SHP77 (cell line): ENCODE data around the gene ENOX1.

Experiments used
- DNase-seq, 2 experiments: peaks; one replicate each; lab custom pipeline; 2025; lab: John Stamatoyannopoulos, UW

Gene ENOX1

DNA sequence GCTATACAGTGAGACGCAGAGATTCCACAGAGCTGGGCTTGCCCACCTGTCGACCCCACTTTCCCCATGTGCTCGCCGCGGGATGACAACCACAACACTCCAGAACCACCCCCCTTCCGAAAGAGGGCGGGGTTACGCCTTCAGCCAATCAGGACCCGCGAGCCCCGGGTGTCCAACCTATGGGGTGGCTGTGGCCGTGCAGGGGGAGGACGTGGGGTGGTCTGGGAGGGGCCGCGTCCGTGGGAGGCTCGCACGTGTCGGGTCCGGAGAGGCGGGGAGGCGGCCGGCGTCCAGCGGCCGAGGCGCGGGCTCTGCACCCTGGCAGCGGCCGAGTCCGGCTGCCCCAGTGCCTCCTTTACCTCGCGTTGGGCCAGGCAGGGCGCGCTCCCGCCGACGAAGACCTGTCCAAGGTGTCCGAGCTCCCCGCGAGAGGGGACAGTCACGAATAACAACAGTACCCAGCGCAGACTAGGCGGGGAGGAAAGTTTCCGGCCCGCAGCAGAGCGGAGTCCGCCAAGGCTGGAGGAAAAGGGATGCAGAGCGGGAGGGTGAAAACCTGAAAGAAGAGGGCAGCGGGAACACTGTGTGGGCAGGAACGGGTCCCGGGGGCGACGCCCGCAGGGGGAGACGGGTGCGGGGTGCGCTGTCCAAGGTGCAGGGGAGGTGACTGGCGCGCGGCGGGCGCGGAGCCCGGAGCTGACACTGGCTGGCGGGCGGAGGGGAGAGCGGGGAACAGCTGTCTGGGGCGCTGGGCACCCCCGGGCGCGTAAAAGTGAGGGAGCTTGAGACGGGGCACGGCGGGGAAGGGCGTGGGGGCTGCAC lies 911 bp downstream of the ENOX1 start:
- DNase-seq: no peak

- no peak for DNase-seq
These were observed 1.5 kb downstream of the ENOX1 start for GRCh38 chr13:43785261-43785649.

GRCh38 chr13:43784496-43784895 lies 2.3 kb downstream of the ENOX1 start:
- no peak for DNase-seq

DNA sequence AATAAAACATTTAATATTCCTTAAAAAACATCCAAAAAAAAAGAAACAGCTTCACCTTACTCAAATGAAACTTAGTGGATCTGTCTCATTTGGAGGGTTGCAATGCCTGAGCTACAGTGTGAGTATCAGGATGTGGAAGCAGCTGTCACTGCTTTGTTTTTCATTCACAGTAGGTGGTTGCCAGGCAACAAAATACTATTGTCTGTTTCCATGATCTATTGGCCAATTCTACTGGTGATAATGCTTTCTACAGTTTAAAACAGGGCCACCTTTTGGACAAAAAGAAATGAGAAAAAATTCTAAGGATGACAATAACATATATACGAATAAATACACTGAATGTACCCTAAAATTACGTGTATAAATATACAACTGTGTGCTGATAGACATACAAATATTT lies 3.0 kb downstream of the ENOX1 start:
- no peak for DNase-seq

GRCh38 chr13:43782686-43783085 lies 4.1 kb downstream of the ENOX1 start:
- no peak for DNase-seq

GRCh38 chr13:43780666-43781065 lies 6.1 kb downstream of the ENOX1 start:
- no peak for DNase-seq

DNA sequence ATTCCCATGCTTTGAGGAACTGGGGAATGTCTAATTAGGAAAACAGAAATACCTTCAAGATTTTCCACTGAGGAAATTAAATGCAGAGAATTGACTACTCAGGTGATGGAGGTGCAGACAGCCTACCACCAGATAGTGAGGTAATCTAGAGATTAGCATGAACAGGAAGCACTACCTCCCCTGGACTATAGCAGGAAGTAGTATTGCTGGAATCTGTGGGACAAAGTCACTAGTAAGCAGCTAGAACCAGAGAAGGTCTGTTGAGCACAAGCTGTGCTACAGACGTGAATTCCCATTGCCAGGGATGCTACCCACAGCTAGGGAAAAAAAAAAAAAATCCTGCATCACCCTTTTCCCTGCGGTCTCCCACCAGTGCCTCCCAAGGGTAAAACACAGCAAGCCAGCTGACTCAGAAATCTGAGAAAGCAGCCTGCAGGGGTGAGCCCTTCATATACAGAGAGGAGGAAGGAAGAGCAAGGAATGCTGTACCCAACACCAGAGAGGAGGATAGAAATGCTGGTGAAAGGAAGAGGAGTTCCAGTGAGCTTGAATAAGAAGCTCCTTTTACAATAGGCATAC lies 10.2 kb downstream of the ENOX1 start:
- no peak for DNase-seq

- no peak for DNase-seq
These were observed 10.8 kb downstream of the ENOX1 start for GRCh38 chr13:43776006-43776405.

- DNase-seq: no peak
These were observed 13.2 kb downstream of the ENOX1 start for GRCh38 chr13:43773602-43774001.

DNA sequence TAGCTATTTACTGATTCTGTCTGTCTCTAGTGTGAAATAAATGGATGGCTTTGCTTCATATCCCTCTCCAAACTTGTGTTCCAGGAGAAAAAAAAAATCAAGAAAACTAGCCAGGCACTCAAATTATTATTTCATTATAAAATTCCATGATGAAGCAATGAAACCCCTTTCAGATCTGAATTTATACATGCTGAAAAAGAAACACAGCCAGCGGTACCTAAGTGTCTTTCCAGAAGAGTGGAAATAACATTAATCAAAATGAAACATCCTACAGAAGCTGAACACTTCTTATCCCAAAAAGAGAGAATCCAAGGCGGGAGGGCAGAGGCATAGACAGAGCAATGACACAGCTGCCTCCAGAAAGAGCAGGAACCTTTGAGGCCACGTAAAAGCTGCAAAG lies 15.9 kb downstream of the ENOX1 start:
- DNase-seq: no peak

- DNase-seq: no peak
These were observed 17.2 kb downstream of the ENOX1 start for GRCh38 chr13:43769529-43769928.

GRCh38 chr13:43767341-43767931 lies 19.3 kb downstream of the ENOX1 start:
- no peak for DNase-seq

DNA sequence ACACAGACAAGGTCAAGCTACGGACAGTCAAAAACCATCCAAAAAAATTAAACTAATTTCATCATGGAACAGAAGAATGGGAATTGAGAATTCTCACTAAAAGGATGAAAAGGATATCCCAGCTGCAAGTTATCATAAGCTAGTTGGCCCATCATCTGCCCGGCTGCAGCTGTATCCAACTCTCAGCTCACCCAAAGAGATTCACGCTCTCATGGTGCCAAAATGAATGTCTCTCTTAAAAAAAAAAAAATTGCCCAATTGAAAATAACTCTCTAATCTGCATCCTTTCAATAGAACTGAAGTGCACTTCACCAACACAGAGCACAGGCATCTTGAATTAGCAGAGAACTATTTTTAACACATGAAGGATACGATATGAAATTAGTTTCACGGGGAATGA lies 20.0 kb downstream of the ENOX1 start:
- DNase-seq: no peak

- no peak for DNase-seq
These were observed 22.4 kb downstream of the ENOX1 start for GRCh38 chr13:43764349-43764748.

- no peak for DNase-seq
These were observed 23.5 kb downstream of the ENOX1 start for GRCh38 chr13:43763143-43763759.

- no peak for DNase-seq
These were observed 25.0 kb downstream of the ENOX1 start for GRCh38 chr13:43761616-43762315.

DNA sequence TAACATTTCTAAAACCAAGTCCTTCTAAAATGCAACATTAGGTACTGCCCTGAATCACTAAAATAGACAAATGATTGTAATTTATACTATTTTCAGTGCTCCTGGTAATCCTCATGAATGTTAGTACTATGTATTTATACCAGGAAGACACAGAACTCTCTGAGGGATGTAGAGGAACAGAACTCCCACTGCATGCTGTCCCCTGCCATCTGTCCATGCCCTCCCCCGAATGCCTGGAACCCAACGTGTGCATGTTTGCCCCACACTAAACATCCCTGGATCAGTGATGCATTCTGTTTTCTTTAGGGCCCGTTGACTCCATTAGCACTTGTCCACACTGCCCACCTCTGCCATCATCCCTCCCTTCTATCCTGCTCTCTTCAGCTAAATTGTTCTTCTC lies 26.5 kb downstream of the ENOX1 start:
- DNase-seq: no peak

DNA sequence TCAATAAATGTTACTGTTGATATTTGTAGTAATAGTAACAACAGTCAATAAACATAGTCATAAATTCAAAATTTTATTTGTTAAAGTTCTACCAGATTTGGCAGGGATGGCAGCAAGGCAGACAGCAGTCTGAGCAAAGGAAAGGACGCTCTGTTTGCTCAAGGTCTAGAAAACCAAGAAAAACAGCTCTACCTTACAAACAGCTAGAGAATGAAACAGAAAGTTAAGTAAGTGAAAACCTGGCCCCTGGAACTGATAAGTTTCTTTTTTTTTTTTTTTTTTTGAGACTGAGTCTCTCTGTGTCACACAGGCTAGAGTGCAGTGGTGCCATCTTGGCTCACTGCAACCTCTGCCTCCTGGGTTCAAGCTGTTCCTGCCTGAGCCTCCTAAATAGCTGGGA lies 27.9 kb downstream of the ENOX1 start:
- no peak for DNase-seq

GRCh38 chr13:43757266-43757665 lies 29.5 kb downstream of the ENOX1 start:
- no peak for DNase-seq

GRCh38 chr13:43755844-43756243 lies 30.9 kb downstream of the ENOX1 start:
- DNase-seq: no peak

GRCh38 chr13:43751624-43752023 lies 35.1 kb downstream of the ENOX1 start:
- no peak for DNase-seq

GRCh38 chr13:43749503-43749902 lies 37.3 kb downstream of the ENOX1 start:
- no peak for DNase-seq
